ENCODE results near the gene CLPTM1L. TPM values are rescaled to one million over a fixed set of nuclear protein-coding genes. Genes with fewer than 3 reads are reported as not detected.

CLPTM1L gene
- total RNA-seq, 3 donors from 2014 or later: 86.6 to 101 (median 97.6) TPM

DNA sequence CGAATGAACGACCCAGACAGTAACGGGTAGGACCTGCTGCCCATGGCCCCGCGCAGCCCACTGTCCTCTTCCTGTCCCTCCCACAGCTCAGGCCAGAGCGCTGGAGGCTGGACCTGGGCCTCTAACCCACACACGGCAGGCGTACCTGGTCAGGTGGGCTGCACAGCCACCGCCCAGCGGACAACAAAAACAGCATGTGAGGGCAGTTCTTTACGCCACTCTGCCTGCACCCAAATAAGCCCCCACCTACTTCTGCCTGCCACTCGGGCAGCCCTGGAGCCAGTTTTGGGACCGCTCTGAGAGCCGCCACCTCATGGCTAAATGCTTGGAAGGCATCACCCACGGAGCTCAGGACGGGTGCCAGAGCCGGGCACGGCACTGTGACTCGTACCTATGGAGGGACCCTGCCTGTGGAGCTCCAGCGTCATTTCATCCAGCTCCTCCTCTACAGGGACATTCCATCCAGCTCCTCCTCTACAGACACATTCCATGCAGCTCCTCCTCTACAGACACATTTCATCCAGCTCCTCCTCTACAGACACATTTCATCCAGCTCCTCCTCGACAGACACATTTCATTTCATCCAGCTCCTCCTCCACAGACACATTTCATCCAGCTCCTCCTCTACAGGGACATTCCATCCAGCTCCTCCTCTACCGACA lies 18.9 kb downstream of the CLPTM1L start:
- Histone ChIP-seq H3K4me1 (ENCODE audit: low read depth) (peaks cover 4% of the 10 kb centered on the region), H3K36me3 (ENCODE audit: low read depth) (peaks cover 5% of the 10 kb centered on the region), H3K4me3 (no peak overlapping the region), H3K9me3 (no peaks in the 10 kb centered on the region)
- TF ChIP-seq, protein P1, sequence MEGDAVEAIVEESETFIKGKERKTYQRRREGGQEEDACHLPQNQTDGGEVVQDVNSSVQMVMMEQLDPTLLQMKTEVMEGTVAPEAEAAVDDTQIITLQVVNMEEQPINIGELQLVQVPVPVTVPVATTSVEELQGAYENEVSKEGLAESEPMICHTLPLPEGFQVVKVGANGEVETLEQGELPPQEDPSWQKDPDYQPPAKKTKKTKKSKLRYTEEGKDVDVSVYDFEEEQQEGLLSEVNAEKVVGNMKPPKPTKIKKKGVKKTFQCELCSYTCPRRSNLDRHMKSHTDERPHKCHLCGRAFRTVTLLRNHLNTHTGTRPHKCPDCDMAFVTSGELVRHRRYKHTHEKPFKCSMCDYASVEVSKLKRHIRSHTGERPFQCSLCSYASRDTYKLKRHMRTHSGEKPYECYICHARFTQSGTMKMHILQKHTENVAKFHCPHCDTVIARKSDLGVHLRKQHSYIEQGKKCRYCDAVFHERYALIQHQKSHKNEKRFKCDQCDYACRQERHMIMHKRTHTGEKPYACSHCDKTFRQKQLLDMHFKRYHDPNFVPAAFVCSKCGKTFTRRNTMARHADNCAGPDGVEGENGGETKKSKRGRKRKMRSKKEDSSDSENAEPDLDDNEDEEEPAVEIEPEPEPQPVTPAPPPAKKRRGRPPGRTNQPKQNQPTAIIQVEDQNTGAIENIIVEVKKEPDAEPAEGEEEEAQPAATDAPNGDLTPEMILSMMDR (IDR thresholded peaks at IDR 0.05): no peak
- ATAC-seq (no peak), DNase-seq (peak in 1 of 3 donors; percentile 20)
- intact Hi-C loops (cut with DNase I, micrococcal nuclease): no loop called here

DNA sequence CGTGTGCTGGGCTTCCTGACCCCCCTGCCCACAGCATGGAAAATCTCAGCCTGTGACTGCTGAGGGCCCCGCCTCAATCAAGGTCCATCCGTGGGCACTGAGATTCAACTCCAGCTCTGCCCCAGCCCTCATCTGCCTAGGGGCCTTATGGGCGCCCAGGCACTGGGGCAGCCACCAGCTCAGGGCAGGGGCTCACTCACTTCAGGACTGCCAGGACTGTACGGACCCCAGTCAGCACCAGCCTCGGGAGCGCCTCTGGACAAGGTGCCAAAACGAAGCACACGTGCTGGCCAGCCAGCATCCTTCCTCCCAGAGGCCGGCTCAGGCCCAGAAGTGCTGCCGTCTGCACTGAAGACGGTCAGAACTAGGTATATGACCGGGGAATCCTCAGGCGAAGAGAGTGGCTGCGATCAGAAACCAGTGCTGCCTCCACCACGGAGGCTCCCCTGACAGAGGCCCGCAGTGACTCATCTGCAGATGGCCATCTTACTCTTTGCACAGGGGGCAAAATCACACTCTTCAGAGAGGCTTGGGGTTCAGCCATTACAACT lies 19.6 kb downstream of the CLPTM1L start:
- TF ChIP-seq, protein P1 (IDR thresholded peaks at IDR 0.05): no peak
- no peaks in the 10 kb centered on the region for H3K9me3 ChIP-seq
- intact Hi-C loops (cut with DNase I, micrococcal nuclease): no loop called here
- H3K4me3 ChIP-seq: no peak overlapping the region
- H3K36me3 ChIP-seq (ENCODE audit: low read depth): peaks cover 5% of the 10 kb centered on the region
- DNase-seq (peak in 1 of 3 donors; percentile 16), ATAC-seq (peak; percentile 22)
- no peaks in the 10 kb centered on the region for H3K4me1 ChIP-seq (ENCODE audit: low read depth)

DNA sequence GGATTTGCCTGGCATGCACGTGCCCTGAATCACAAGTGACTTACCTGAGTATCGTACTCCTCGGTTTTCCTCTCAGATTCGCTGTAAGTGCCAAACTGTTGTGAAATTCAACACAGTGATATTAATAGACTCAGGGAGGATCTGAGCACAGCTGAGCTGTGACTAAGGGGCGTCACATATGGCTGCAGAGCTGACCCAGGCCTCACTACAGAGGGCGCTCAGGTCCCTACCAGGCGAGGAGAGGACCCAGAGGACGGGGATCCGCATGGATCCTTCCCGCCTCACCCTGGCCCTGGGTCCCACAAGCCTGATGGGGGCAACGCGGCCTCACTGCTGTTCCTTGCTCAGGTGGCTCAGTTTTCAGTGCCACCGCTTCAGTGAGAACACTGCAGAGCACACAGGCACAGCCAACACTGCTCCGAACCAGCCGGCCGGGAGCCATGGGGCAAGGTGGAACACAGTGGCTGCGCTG lies 20.1 kb downstream of the CLPTM1L start:
- TF ChIP-seq, protein P1 (IDR thresholded peaks at IDR 0.05): no peak
- intact Hi-C loops (cut with DNase I, micrococcal nuclease): no loop called here
- ATAC-seq (peak; percentile 7), DNase-seq (no peak)
- Histone ChIP-seq H3K36me3 (ENCODE audit: low read depth) (peaks cover 5% of the 10 kb centered on the region), H3K9me3 (no peaks in the 10 kb centered on the region), H3K4me3 (no peak overlapping the region), H3K4me1 (ENCODE audit: low read depth) (no peaks in the 10 kb centered on the region)

DNA sequence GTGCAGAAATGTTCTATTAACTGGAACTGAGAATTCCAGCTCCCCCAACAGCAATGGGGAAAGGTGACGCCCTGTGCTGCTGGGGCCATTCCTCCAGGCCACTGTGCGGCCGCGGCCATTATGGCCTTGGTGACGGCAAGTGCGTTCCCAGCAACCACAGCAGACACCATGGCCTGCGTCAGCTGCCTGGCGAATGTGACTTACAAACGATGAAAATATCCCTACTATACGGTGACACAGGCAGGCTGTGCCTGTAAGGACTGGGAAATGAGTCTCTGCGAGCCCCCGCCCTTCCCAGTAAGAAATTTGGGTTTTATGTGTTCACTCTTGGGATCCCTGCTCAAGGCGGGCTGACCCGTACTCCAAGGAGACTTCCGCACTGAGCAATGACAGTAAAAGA lies 20.6 kb downstream of the CLPTM1L start:
- TF ChIP-seq, protein P1 (IDR thresholded peaks at IDR 0.05): no peak
- DNase-seq (peak in 1 of 3 donors; percentile 17), ATAC-seq (no peak)
- peaks cover 5% of the 10 kb centered on the region for H3K36me3 ChIP-seq (ENCODE audit: low read depth)
- H3K9me3 ChIP-seq: no peaks in the 10 kb centered on the region
- intact Hi-C loops (cut with DNase I, micrococcal nuclease): no loop called here
- H3K4me1 ChIP-seq (ENCODE audit: low read depth): no peaks in the 10 kb centered on the region
- H3K4me3 ChIP-seq: no peak overlapping the region

DNA sequence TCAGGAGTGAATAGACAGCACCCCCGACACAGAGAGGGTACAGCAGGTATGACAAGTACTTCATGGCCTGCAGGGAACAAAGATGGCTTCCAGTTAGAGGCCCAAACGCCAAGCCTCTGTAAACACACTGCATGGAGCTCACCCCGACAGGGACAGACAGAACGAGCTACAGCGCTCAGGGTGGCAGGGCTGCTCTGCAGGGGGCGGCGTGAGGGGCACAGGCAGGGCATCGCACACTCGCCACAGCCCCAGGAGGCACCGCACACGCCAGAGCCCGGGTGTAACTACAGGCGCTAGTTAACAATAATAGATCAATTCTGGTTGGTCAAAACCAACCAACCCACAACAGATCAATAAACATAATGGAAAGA lies 21.1 kb downstream of the CLPTM1L start:
- TF ChIP-seq, protein P1 (IDR thresholded peaks at IDR 0.05): no peak
- H3K4me3 ChIP-seq: no peak overlapping the region
- no peaks in the 10 kb centered on the region for H3K9me3 ChIP-seq
- no peaks in the 10 kb centered on the region for H3K4me1 ChIP-seq (ENCODE audit: low read depth)
- DNase-seq (no peak), ATAC-seq (no peak)
- H3K36me3 ChIP-seq (ENCODE audit: low read depth): peaks cover 5% of the 10 kb centered on the region
- intact Hi-C loops (cut with DNase I, micrococcal nuclease): no loop called here

Data from mucosa of descending colon (tissue), 3 donors.